Calu3 (cell line): ENCODE measurements around the gene RILPL2. TPM values are rescaled to one million over a fixed set of nuclear protein-coding genes. Genes with fewer than 3 reads are reported as not detected.

Source experiments
- BruUV-seq: library from RNA; stranded (reverse); fragments of 400-500 nt; replicated peaks from 2 replicates; lab custom pipeline; 2021; lab: Mats Ljungman, UMichigan
- CTCF ChIA-PET: fragments of 300-600 bp; sonication (Branson Sonifier 250); formaldehyde crosslinking; loops from one replicate; lab custom pipeline; 2022; ENCODE audit warnings: antibody characterized with exemption; lab: Charles Lee
- DNase-seq: peaks from one replicate; pipeline ENCODE4 v3.0.0; 2022
- H3K27ac Mint-ChIP-seq: one replicate; pipeline ENCODE4 v1.8.0; 2022; ENCODE audit warnings: mixed read lengths; ENCODE audit not compliant: unreplicated experiment
- H3K27me3 Mint-ChIP-seq: one replicate; pipeline ENCODE4 v1.8.0; 2022; ENCODE audit warnings: mixed read lengths; ENCODE audit not compliant: unreplicated experiment
- H3K36me3 Mint-ChIP-seq: one replicate; pipeline ENCODE4 v1.8.0; 2022; ENCODE audit warnings: mild to moderate bottlenecking, moderate library complexity, mixed read lengths; ENCODE audit not compliant: insufficient read depth, unreplicated experiment
- H3K4me1 Mint-ChIP-seq: one replicate; pipeline ENCODE4 v1.8.0; 2022; ENCODE audit warnings: mild to moderate bottlenecking, low read depth, mixed read lengths; ENCODE audit not compliant: unreplicated experiment
- H3K4me3 Mint-ChIP-seq: one replicate; pipeline ENCODE4 v1.8.0; 2022; ENCODE audit warnings: mild to moderate bottlenecking, low read depth, moderate library complexity, mixed read lengths; ENCODE audit not compliant: unreplicated experiment
- H3K9me3 Mint-ChIP-seq: one replicate; pipeline ENCODE4 v1.8.0; 2022; ENCODE audit warnings: low read depth, mixed read lengths; ENCODE audit not compliant: unreplicated experiment
- intact Hi-C: fragments of 100-400 bp; cut with micrococcal nuclease; formaldehyde crosslinking; loops from one replicate; pipeline ENCODE4 v1.10.0; 2022; ENCODE audit not compliant: unreplicated experiment
- total RNA-seq: library from RNA; stranded (reverse); gene quantifications from 2 replicates; pipeline ENCODE4 v1.2.3, GENCODE V29; 2022
- TF ChIP-seq, protein P1 (sequence below): fragments of 200-600 bp; IDR thresholded peaks from one replicate; pipeline ENCODE4 v1.8.0; 2022; ENCODE audit warnings: antibody characterized with exemption; ENCODE audit not compliant: unreplicated experiment

RILPL2 gene
- total RNA-seq, 1 experiment from 2014 or later, result 2.8 TPM

GRCh38 chr12:123404581-123404980 lies 31.9 kb downstream of the RILPL2 start:
- CTCF ChIA-PET, result no interaction called here
- Mint-ChIP-seq H3K4me3 (no peak overlapping the region), H3K27me3 (no peaks in the 10 kb centered on the region), H3K9me3 (no peaks in the 10 kb centered on the region), H3K36me3 (peaks cover 48% of the 10 kb centered on the region), H3K27ac (no peak overlapping the region), H3K4me1 (no peaks in the 10 kb centered on the region)
- BruUV-seq, result no TSS peak
- TF ChIP-seq, protein P1, sequence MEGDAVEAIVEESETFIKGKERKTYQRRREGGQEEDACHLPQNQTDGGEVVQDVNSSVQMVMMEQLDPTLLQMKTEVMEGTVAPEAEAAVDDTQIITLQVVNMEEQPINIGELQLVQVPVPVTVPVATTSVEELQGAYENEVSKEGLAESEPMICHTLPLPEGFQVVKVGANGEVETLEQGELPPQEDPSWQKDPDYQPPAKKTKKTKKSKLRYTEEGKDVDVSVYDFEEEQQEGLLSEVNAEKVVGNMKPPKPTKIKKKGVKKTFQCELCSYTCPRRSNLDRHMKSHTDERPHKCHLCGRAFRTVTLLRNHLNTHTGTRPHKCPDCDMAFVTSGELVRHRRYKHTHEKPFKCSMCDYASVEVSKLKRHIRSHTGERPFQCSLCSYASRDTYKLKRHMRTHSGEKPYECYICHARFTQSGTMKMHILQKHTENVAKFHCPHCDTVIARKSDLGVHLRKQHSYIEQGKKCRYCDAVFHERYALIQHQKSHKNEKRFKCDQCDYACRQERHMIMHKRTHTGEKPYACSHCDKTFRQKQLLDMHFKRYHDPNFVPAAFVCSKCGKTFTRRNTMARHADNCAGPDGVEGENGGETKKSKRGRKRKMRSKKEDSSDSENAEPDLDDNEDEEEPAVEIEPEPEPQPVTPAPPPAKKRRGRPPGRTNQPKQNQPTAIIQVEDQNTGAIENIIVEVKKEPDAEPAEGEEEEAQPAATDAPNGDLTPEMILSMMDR, result no peak
- no peak for DNase-seq
- intact Hi-C loops, result no loop called here

DNA sequence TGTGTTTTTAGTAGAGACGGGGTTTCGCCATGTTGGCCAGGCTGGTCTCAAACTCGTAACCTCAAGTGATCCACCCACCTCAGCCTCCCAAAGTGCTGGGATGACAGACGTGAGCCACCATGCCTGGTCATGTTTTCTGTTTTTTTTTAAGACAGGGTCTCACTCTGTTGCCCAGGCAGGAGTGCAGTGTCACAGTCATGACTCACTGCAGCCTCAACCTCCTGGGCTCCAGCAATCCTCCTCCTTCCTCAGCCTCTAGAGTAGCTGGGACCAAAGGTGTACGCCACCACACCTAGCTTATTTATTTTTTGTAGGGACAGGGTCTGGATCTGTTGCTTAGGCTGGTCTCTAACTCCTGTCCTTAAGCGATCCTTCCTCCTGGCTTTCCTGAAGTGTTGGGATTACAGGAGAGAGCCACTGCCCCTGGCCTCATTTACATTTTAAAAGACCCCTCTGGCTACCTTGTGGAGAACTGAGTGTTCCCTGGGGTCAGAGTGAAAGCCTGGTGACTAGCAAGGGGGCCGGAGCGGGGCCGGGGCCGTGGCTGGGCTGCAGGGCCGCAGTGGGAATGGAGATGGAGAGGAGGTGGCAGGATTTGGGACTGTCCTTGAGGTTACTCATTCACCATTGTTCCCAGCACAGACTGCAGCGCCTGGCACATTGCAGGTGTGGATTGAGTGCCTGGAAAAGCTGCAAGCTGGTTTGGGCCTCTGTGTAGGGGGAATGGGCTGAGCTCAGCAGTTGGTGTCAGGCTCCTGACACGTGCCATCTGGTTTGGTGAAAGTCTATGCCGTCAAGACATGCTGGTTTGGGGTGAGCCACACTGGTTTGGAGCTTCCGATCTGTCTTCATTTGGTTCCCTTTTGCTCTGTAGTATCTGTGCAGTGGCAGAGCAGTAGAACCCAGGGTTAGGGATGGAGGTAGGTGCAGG lies 34.5 kb downstream of the RILPL2 start:
- Mint-ChIP-seq H3K4me1 (no peaks in the 10 kb centered on the region), H3K27me3 (no peaks in the 10 kb centered on the region), H3K27ac (no peak overlapping the region), H3K36me3 (peaks cover 57% of the 10 kb centered on the region), H3K9me3 (no peaks in the 10 kb centered on the region), H3K4me3 (no peak overlapping the region)
- CTCF ChIA-PET, result no interaction called here
- no peak for DNase-seq
- BruUV-seq, result no TSS peak
- TF ChIP-seq, protein P1, result no peak
- intact Hi-C loops, result no loop called here

DNA sequence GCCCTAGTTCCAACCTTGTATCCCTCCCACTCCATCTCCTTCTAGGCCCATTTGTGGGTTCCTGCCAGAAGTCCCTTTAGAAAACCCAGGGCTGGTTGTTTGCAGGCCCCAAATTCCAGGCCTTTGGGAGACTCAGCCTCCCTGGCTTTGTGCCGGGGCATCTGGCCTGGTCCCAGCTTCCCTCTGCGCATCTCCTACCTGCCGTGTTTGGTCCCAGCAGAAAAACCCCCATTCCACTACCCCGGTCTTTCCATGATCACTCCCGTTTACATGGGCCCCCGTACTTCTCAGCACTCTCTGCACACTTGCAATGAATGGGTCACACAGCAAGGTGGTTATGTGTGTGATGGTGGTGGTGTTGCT lies 37.2 kb downstream of the RILPL2 start:
- H3K4me1 Mint-ChIP-seq, result no peaks in the 10 kb centered on the region
- H3K4me3 Mint-ChIP-seq, result no peak overlapping the region
- no peak overlapping the region for H3K27ac Mint-ChIP-seq
- TF ChIP-seq, protein P1, result no peak
- CTCF ChIA-PET, result interaction anchor here (0.7 kb wide), 1 partner anchor 77 kb away, joined by 4 read pairs; no protein-coding TSS in a partner anchor
- peaks cover 63% of the 10 kb centered on the region for H3K36me3 Mint-ChIP-seq
- BruUV-seq, result no TSS peak
- no peaks in the 10 kb centered on the region for H3K27me3 Mint-ChIP-seq
- no peaks in the 10 kb centered on the region for H3K9me3 Mint-ChIP-seq
- intact Hi-C loops, result no loop called here
- no peak for DNase-seq

- Mint-ChIP-seq H3K4me1 (no peaks in the 10 kb centered on the region), H3K4me3 (no peak overlapping the region), H3K27ac (no peak overlapping the region), H3K27me3 (no peaks in the 10 kb centered on the region), H3K9me3 (no peaks in the 10 kb centered on the region), H3K36me3 (peaks cover 59% of the 10 kb centered on the region)
- no TSS peak for BruUV-seq
- no peak for DNase-seq
- intact Hi-C loops, result no loop called here
- CTCF ChIA-PET, result no interaction called here
- TF ChIP-seq, protein P1, result no peak
These were observed 37.8 kb downstream of the RILPL2 start for GRCh38 chr12:123398550-123399254.
